ENCODE results near the gene LMOD1. TPM values are rescaled to one million over a fixed set of nuclear protein-coding genes. Genes with fewer than 3 reads are reported as not detected.

The LMOD1 gene
- total RNA-seq, result not detected

DNA sequence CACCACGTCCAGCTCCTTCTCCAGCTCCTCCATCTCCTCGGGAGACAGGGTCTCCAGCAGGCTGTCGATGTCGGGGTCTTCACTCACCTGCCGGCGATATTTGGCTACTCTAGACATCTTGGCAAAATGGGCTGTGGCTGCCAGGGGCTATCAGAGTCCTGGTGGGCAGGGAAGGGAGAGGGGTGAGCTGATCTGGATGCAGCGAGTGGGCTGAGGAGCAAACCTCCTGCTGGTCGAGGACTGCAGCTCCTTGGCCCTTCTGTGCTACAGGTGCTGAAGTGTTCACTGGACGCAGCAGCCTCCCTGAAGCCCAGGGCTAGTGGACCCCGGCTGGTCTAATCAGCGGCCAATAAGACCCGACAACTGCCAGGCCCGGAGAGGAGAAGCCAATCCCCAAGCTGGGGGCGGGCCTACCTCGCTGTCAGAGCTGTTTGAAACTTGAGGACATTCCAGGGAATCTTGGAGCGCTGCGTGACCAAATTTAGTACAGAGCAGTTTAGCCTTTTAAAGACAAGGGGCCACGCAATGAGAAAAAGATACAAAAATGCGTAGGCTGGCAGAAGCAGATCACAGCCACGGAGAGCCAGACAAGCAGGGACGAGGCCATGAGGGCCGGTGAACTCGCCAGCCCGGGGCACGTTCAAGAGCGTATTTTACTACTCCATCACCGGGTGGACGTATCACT, at the start of gene LMOD1:
TSS of gene LMOD1 (minus strand) at position 325 of the 685 bp plus-strand sequence. CDS start at position 117, 208 bp downstream.
- no peak within 1 kb of the TSS for H3K27ac Mint-ChIP-seq
- H3K27me3 Mint-ChIP-seq, result peaks cover 56% of the 10 kb centered on the region
- CTCF ChIA-PET, result interaction anchor here (1.2 to 3.2 kb wide), 3 partner anchors 26 to 51 kb away, joined by 3 to 21 read pairs (median 10); no protein-coding TSS in a partner anchor
- H3K4me1 Mint-ChIP-seq, result peaks cover 13% of the 10 kb centered on the region
- ATAC-seq (no peak), DNase-seq (no peak)
- no peak within 1 kb of the TSS for H3K4me3 Mint-ChIP-seq
- H3K36me3 Mint-ChIP-seq, result no peaks in the 10 kb centered on the region
- no peaks in the 10 kb centered on the region for H3K9me3 Mint-ChIP-seq (ENCODE audit: low read depth)

DNA sequence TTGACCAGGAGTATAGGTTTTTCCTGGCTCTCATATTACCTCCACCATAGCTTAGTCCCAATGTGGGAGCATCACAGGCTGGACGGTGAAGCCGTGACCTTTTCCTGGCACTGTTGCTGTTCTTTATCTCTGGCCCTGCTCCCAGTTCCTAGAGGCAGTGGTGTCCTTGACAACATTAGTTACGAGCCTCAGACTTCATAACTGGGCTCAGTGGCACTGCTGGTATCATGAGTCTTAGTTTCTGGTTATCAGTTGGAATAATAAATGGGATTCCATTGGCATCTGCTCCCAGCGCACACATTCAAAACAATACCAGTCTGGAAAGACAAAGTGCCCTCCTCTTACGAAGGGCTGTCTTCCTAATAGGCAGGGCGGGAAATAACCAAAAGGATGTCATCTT, 44.1 kb upstream of the LMOD1 start:
- H3K27me3 Mint-ChIP-seq, result no peaks in the 10 kb centered on the region
- no peak for ATAC-seq
- H3K36me3 Mint-ChIP-seq, result peaks cover 18% of the 10 kb centered on the region

DNA sequence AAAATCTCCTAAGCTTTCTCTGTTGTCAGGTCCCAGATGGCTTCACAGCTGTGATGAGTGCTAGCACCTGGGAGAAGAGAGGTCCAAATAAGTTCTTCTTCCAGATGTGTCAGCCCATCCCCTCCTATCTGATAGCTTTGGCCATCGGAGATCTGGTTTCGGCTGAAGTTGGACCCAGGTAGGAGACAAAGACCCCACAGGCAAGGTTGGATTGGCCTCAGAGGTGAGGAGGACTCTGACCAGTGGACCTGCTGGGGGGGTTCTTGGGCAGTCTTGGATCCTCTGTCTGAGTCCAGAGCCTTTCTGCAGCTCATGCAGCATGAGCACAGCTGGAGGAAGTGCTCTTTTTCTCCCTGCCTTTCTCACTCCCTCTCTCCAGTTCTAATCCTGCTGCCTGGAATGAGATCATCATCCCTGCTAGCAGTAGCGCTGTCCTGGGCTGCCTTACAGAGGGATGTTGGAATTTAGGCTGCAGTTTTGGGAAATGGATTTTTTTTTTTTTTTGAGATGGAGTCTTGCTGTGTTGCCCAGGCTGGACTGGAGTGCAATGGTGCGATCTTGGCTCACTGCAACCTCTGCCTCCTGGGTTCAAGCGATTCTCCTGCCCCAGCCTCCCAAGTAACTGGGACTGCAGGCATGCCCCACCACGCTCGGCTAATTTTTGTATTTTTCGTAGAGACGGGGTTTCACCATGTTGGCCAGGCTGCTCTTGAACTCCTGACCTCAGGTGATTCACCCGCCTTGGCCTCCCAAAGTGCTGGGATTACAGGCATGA, 43.2 kb upstream of the LMOD1 start:
- Mint-ChIP-seq H3K36me3 (peaks cover 18% of the 10 kb centered on the region), H3K4me3 (no peak overlapping the region), H3K9me3 (ENCODE audit: low read depth) (no peaks in the 10 kb centered on the region), H3K27ac (no peak overlapping the region), H3K27me3 (no peaks in the 10 kb centered on the region), H3K4me1 (peaks cover under 1% of the 10 kb centered on the region)
- no peak for DNase-seq
- CTCF ChIA-PET, result interaction anchor here (9.1 kb wide), 1 partner anchor 9 kb away, joined by 48 read pairs; no protein-coding TSS in a partner anchor
- no peak for ATAC-seq

More for the DNA sequence above, 44.1 kb upstream of the LMOD1 start:
- no peak for DNase-seq
- CTCF ChIA-PET, result no interaction called here
- Mint-ChIP-seq H3K4me3 (no peak overlapping the region), H3K4me1 (no peaks in the 10 kb centered on the region), H3K9me3 (ENCODE audit: low read depth) (no peaks in the 10 kb centered on the region), H3K27ac (no peak overlapping the region)

DNA sequence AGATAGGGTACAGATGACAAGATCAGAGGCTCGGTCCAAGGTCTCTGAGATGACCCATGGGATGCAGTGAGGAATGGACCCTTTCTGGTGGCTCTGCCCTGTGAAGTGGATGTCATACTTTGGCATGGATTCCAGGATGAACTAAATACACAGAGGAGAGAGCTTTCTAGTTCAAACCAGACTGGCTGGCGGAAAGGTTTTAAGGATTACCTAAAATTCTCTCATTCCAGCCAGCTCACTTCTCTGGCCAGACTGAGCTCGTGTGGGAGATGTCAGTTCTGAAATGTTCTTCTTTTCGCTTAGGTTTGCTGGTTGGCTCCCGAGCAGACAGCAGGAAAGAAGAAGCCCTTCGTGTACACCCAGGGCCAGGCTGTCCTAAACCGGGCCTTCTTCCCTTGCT, 42.3 kb upstream of the LMOD1 start:
- Mint-ChIP-seq H3K27me3 (no peaks in the 10 kb centered on the region), H3K9me3 (ENCODE audit: low read depth) (no peaks in the 10 kb centered on the region), H3K4me1 (peaks cover 7% of the 10 kb centered on the region), H3K27ac (no peak overlapping the region), H3K36me3 (peaks cover 18% of the 10 kb centered on the region), H3K4me3 (no peak overlapping the region)
- CTCF ChIA-PET, result interaction anchor here (9.1 kb wide), 1 partner anchor 10 kb away, joined by 48 read pairs; no protein-coding TSS in a partner anchor
- no peak for DNase-seq
- ATAC-seq, result no peak

DNA sequence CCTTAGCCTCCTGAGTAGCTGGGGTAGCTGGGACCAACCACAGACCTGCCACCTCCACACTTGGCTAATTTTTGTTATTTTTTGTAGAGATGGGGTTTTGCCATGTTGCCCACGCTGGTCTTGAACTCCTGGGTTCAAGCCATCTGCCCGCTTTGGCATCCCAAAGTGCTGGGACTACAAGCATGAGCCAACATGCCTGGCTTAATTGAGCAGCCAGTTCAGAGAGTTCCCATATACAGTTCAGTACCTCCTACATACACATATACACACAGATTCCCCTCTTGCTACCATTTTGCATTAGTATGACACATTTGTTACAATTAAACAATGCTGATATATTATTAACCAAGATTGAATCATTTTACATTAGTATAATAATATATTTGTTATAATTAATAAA, 39.0 kb upstream of the LMOD1 start:
- no peaks in the 10 kb centered on the region for H3K27me3 Mint-ChIP-seq
- peaks cover 19% of the 10 kb centered on the region for H3K4me1 Mint-ChIP-seq
- ATAC-seq (no peak), DNase-seq (no peak)
- H3K27ac Mint-ChIP-seq, result no peak overlapping the region
- H3K4me3 Mint-ChIP-seq, result no peak overlapping the region
- H3K36me3 Mint-ChIP-seq, result peaks cover 8% of the 10 kb centered on the region
- CTCF ChIA-PET, result interaction anchor here (0.6 to 9.1 kb wide), 5 partner anchors 13 to 939 kb away, joined by 3 to 48 read pairs (median 6); no protein-coding TSS in a partner anchor
- H3K9me3 Mint-ChIP-seq (ENCODE audit: low read depth), result no peaks in the 10 kb centered on the region

DNA sequence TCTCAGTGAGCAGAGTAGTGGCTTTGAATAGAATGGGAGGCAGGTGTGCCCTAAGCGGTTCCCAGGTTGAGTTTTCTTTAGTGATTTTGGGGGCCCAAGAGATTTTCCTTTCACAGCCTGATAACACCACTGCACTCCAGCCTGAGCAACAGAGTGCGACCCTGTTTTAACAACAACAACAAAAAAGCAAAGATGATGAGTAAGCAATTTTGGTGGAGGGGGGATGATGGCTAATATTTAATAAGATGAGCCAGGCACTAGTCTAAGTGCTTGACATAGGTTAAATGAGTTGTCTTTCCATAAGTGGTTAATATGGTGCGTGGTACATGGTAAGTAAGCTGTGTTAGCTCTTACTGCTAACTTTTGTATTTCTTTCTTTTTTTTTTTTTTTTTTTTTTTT, 38.1 kb upstream of the LMOD1 start:
- Mint-ChIP-seq H3K27me3 (peaks cover 5% of the 10 kb centered on the region), H3K9me3 (ENCODE audit: low read depth) (no peaks in the 10 kb centered on the region), H3K4me3 (no peak overlapping the region), H3K4me1 (peaks cover 19% of the 10 kb centered on the region), H3K36me3 (peaks cover 5% of the 10 kb centered on the region), H3K27ac (no peak overlapping the region)
- ATAC-seq, result no peak
- no peak for DNase-seq
- CTCF ChIA-PET, result interaction anchor here (1.0 to 9.1 kb wide), 3 partner anchors 14 to 88 kb away, joined by 3 to 48 read pairs (median 21); partner anchors contain the start of gene ELF3

DNA sequence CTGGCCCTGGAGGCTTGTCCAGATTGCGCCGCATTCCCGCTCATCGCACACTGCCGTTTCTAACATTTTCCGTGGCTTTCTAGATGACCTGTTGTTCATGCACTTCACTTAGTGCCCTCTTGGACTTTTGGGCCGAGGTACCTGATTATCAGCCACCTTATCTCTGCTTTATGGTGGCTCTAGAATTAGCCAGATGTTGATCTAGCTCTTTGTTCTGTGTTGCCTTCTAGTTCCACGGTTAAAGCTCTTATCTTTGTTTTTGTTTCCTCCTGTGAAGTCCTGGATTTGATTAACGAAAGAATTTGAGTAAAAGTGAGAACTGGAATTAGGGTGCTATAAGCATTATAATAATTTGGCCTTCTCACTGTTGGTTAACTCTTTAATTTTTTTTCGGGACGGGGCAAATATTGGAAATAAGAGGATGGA, 37.0 kb upstream of the LMOD1 start:
- H3K36me3 Mint-ChIP-seq, result peaks cover 2% of the 10 kb centered on the region
- peaks cover 19% of the 10 kb centered on the region for H3K4me1 Mint-ChIP-seq
- peak overlapping the region; percentile 88 for H3K27ac Mint-ChIP-seq
- peak overlapping the region; percentile 94 for H3K4me3 Mint-ChIP-seq
- no peaks in the 10 kb centered on the region for H3K9me3 Mint-ChIP-seq (ENCODE audit: low read depth)
- CTCF ChIA-PET, result interaction anchor here (0.7 to 9.1 kb wide), 8 partner anchors 10 to 470 kb away, joined by 3 to 48 read pairs (median 3); partner anchors contain the start of genes ELF3 and PTPN7
- no peak for DNase-seq
- H3K27me3 Mint-ChIP-seq, result peaks cover 6% of the 10 kb centered on the region
- ATAC-seq, result no peak

DNA sequence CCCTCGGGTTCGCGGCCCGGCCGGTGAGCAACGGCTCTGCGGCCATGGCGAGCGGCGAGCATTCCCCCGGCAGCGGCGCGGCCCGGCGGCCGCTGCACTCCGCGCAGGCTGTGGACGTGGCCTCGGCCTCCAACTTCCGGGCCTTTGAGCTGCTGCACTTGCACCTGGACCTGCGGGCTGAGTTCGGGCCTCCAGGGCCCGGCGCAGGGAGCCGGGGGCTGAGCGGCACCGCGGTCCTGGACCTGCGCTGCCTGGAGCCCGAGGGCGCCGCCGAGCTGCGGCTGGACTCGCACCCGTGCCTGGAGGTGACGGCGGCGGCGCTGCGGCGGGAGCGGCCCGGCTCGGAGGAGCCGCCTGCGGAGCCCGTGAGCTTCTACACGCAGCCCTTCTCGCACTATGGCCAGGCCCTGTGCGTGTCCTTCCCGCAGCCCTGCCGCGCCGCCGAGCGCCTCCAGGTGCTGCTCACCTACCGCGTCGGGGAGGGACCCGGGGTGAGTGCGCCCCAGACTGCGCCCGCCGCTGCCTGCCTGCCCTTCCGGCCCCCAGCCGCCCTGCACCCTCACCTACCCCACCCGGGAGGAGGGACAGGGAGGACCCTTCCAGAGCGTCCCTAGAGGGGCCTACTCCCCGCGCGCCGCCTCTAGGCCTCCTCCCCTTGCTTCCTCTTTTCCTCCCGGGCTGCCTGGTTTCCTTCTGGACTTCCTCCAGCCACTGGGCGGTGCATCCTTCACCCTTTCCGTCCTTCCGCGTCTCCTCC, 36.5 kb upstream of the LMOD1 start, which contains the start of gene RNPEP:
TSS of gene RNPEP (plus strand) at position 26 of the 757 bp plus-strand sequence. CDS start at position 45, 19 bp downstream.
- H3K4me3 Mint-ChIP-seq, result peak within 1 kb of the TSS; percentile 94
- DNase-seq (peak; percentile 68), ATAC-seq (peak; percentile 86)
- H3K9me3 Mint-ChIP-seq (ENCODE audit: low read depth), result no peaks in the 10 kb centered on the region
- H3K4me1 Mint-ChIP-seq, result peaks cover 19% of the 10 kb centered on the region
- H3K36me3 Mint-ChIP-seq, result peaks cover 2% of the 10 kb centered on the region
- H3K27ac Mint-ChIP-seq, result peak within 1 kb of the TSS; percentile 88
- H3K27me3 Mint-ChIP-seq, result peaks cover 9% of the 10 kb centered on the region
- CTCF ChIA-PET, result interaction anchor here (0.7 to 9.1 kb wide), 7 partner anchors 9 to 470 kb away, joined by 3 to 48 read pairs (median 3); partner anchors contain the start of gene PTPN7

DNA sequence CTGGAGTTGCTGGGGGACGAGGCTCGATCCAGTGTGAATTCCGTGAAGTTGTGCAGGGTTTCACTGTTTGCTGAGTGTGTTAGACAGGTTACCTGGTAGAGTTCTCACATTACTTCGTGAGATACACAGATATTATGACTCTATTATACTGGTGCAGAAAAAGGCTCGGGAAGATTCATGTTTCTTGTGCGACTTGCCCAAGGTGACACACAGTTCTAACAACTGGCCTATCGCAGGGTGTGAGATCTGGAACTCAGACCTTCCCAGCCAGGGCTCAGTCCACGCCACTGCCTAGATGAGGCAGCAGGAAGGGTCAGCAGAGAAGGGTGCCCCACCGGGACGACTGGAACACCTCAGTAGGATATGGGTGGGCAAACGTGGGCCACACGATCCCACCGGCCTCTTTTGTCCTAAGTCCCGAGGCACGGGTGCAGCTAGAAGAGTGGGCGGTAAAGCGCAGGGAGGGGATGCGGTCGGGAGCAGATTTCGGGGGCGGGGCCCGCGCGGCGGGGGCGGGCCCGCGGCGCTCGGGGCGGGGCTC, 35.8 kb upstream of the LMOD1 start:
- ATAC-seq (no peak), DNase-seq (peak; percentile 75)
- Mint-ChIP-seq H3K4me3 (peak overlapping the region; percentile 94), H3K27ac (peak overlapping the region; percentile 78), H3K36me3 (peaks cover 2% of the 10 kb centered on the region), H3K9me3 (ENCODE audit: low read depth) (no peaks in the 10 kb centered on the region), H3K4me1 (peaks cover 19% of the 10 kb centered on the region), H3K27me3 (peaks cover 9% of the 10 kb centered on the region)
- CTCF ChIA-PET, result interaction anchor here (1.0 to 9.1 kb wide), 6 partner anchors 9 to 469 kb away, joined by 3 to 48 read pairs (median 4); partner anchors contain the start of gene PTPN7

DNA sequence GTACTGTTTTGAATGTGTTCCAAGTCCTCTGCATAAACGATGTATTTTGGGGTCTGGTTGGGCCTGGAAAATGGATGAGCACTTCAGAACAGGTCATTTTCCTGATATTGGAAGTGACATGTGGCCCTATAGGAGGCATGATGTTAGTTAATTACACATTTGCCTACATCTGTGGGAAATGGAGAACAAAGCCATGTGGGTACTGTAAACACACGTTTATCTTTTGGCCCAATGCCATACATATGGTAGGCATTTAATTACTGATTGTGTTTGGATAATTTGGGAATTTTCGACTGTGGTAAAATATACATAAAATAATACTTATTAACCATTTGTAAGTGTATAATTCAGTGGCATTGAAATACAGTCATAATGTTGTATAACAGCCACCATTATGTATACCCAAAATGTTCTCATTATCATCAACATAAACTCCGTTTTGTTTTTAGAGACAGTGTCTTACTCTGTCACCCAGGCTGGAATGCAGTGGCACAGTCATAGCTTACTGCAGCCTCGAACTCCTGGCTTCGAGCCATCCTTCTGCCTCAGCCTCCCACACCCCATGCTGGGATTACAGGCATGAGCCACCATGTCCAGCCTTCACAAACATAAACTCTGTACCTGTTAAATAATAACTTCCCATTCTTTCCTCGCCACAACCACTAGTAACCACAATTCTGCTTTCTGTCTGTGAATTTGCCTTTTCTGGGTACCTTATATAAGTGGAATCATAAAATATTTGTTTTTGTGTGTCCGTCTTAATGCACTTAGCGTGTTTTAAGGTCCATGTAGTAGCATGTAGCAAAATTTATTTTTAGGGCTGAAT, 24.2 kb upstream of the LMOD1 start:
- Mint-ChIP-seq H3K4me1 (peaks cover 7% of the 10 kb centered on the region), H3K27ac (no peak overlapping the region), H3K27me3 (peaks cover 12% of the 10 kb centered on the region), H3K36me3 (peaks cover 33% of the 10 kb centered on the region), H3K4me3 (no peak overlapping the region), H3K9me3 (ENCODE audit: low read depth) (no peaks in the 10 kb centered on the region)
- no peak for ATAC-seq
- DNase-seq, result no peak
- CTCF ChIA-PET, result interaction anchor here (5.0 to 5.2 kb wide), 2 partner anchors 74 kb away, joined by 42 to 157 read pairs; no protein-coding TSS in a partner anchor

DNA sequence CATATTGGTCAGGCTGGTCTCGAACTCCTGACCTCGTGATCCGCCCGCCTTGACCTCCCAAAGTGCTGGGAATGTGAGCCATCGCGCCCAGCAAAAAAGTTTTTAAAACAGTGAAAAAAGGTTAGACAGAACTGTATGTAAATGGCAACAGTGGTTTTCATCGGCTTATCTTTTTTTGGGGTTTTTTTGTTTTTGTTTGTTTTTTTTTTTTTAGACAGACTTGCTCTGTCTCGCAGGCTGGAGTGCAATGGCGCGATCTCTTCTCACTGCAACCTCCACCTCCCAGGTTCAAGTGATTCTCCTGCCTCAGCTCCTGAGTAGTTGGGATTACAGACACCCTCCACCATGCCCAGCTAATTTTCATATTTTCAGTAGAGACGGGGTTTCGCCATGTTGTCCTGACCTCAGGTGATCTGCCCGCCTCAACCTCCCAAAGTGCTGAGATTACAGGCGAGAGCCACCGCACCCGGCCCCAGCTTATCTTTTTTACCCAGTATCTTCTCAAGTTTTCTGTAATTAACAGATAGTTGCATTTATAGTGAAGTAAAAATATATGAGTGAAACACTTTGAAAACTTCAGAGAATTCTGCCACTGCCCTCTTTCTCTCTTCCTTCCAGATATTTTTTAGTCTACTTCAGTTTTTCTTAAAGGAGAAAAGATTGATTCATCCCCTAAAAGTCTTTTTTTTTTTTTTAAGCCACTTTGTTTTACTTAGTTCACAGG, 22.0 kb upstream of the LMOD1 start:
- H3K4me1 Mint-ChIP-seq, result peaks cover 7% of the 10 kb centered on the region
- H3K9me3 Mint-ChIP-seq (ENCODE audit: low read depth), result no peaks in the 10 kb centered on the region
- CTCF ChIA-PET, result interaction anchor here (0.7 to 5.0 kb wide), 6 partner anchors 12 to 167 kb away, joined by 3 to 42 read pairs (median 3); partner anchors contain the start of genes RNPEP and TIMM17A
- ATAC-seq, result no peak
- H3K27me3 Mint-ChIP-seq, result no peaks in the 10 kb centered on the region
- H3K27ac Mint-ChIP-seq, result no peak overlapping the region
- no peak for DNase-seq
- H3K4me3 Mint-ChIP-seq, result no peak overlapping the region
- H3K36me3 Mint-ChIP-seq, result peaks cover 45% of the 10 kb centered on the region

Data from activated CD8-positive, alpha-beta memory T cell treated with anti-CD3 and anti-CD28 coated beads, Interleukin-2, amount 10 ng/mL, durations not matched to agents 7 days and 5 days (primary cell).